ENCODE measurements around the gene LAMC2. TPM values are rescaled to one million over a fixed set of nuclear protein-coding genes. Genes with fewer than 3 reads are reported as not detected.

Gene LAMC2
- total RNA-seq, 1 donor = 3.3 TPM

GRCh38 chr1:183165456-183165855 is 20.6 kb upstream of the LAMC2 start:
- peaks cover 37% of the 10 kb centered on the region for H3K4me1 ChIP-seq (ENCODE audit: insufficient read depth, low read length)
- no peak overlapping the region for H3K4me2 ChIP-seq (ENCODE audit: insufficient read depth, low read length)
- H2AFZ ChIP-seq (ENCODE audit: low read length) = no peak overlapping the region
- no peaks in the 10 kb centered on the region for H3K36me3 ChIP-seq (ENCODE audit: insufficient read depth, low read length)
- no peaks in the 10 kb centered on the region for H3K27me3 ChIP-seq (ENCODE audit: insufficient read depth, low read length)
- H3K27ac ChIP-seq (ENCODE audit: low read depth, low read length) = peak overlapping the region; percentile 19
- no peak overlapping the region for H3K4me3 ChIP-seq (ENCODE audit: insufficient read depth, low read length)
- no peak for TF ChIP-seq CTCF (IDR thresholded peaks at IDR 0.05; ENCODE audit: extremely low read depth, low read depth, low read length)
- no peaks in the 10 kb centered on the region for H3K9me3 ChIP-seq (ENCODE audit: low read depth, low read length)
- H4K20me1 ChIP-seq (ENCODE audit: insufficient read depth, low read length) = no peaks in the 10 kb centered on the region
- H3K79me2 ChIP-seq (ENCODE audit: insufficient read depth, low read length) = no peaks in the 10 kb centered on the region
- peak; percentile 45 for DNase-seq (ENCODE audit: insufficient read length, low spot score, missing footprints)

GRCh38 chr1:183166454-183166853 is 19.6 kb upstream of the LAMC2 start:
- no peak overlapping the region for H3K4me2 ChIP-seq (ENCODE audit: insufficient read depth, low read length)
- peaks cover 34% of the 10 kb centered on the region for H3K4me1 ChIP-seq (ENCODE audit: insufficient read depth, low read length)
- H3K4me3 ChIP-seq (ENCODE audit: insufficient read depth, low read length) = no peak overlapping the region
- no peak for TF ChIP-seq CTCF (IDR thresholded peaks at IDR 0.05; ENCODE audit: extremely low read depth, low read depth, low read length)
- no peaks in the 10 kb centered on the region for H3K9me3 ChIP-seq (ENCODE audit: low read depth, low read length)
- no peaks in the 10 kb centered on the region for H4K20me1 ChIP-seq (ENCODE audit: insufficient read depth, low read length)
- no peak overlapping the region for H3K27ac ChIP-seq (ENCODE audit: low read depth, low read length)
- no peak for DNase-seq (ENCODE audit: insufficient read length, low spot score, missing footprints)
- H3K27me3 ChIP-seq (ENCODE audit: insufficient read depth, low read length) = no peaks in the 10 kb centered on the region
- H2AFZ ChIP-seq (ENCODE audit: low read length) = no peak overlapping the region
- no peaks in the 10 kb centered on the region for H3K36me3 ChIP-seq (ENCODE audit: insufficient read depth, low read length)
- no peaks in the 10 kb centered on the region for H3K79me2 ChIP-seq (ENCODE audit: insufficient read depth, low read length)

GRCh38 chr1:183167676-183168075 is 18.4 kb upstream of the LAMC2 start:
- no peaks in the 10 kb centered on the region for H3K9me3 ChIP-seq (ENCODE audit: low read depth, low read length)
- no peaks in the 10 kb centered on the region for H3K79me2 ChIP-seq (ENCODE audit: insufficient read depth, low read length)
- H3K36me3 ChIP-seq (ENCODE audit: insufficient read depth, low read length) = no peaks in the 10 kb centered on the region
- DNase-seq (ENCODE audit: insufficient read length, low spot score, missing footprints) = no peak
- no peak for TF ChIP-seq CTCF (IDR thresholded peaks at IDR 0.05; ENCODE audit: extremely low read depth, low read depth, low read length)
- peaks cover 30% of the 10 kb centered on the region for H3K4me1 ChIP-seq (ENCODE audit: insufficient read depth, low read length)
- no peak overlapping the region for H3K4me3 ChIP-seq (ENCODE audit: insufficient read depth, low read length)
- H3K27me3 ChIP-seq (ENCODE audit: insufficient read depth, low read length) = no peaks in the 10 kb centered on the region
- H3K27ac ChIP-seq (ENCODE audit: low read depth, low read length) = no peak overlapping the region
- no peak overlapping the region for H3K4me2 ChIP-seq (ENCODE audit: insufficient read depth, low read length)
- H4K20me1 ChIP-seq (ENCODE audit: insufficient read depth, low read length) = no peaks in the 10 kb centered on the region
- no peak overlapping the region for H2AFZ ChIP-seq (ENCODE audit: low read length)

GRCh38 chr1:183168308-183168707 is 17.8 kb upstream of the LAMC2 start:
- H2AFZ ChIP-seq (ENCODE audit: low read length) = peak overlapping the region; percentile 63
- H3K9me3 ChIP-seq (ENCODE audit: low read depth, low read length) = no peaks in the 10 kb centered on the region
- no peaks in the 10 kb centered on the region for H4K20me1 ChIP-seq (ENCODE audit: insufficient read depth, low read length)
- H3K4me1 ChIP-seq (ENCODE audit: insufficient read depth, low read length) = peaks cover 23% of the 10 kb centered on the region
- no peak for DNase-seq (ENCODE audit: insufficient read length, low spot score, missing footprints)
- H3K4me3 ChIP-seq (ENCODE audit: insufficient read depth, low read length) = no peak overlapping the region
- H3K27ac ChIP-seq (ENCODE audit: low read depth, low read length) = no peak overlapping the region
- H3K27me3 ChIP-seq (ENCODE audit: insufficient read depth, low read length) = no peaks in the 10 kb centered on the region
- no peaks in the 10 kb centered on the region for H3K79me2 ChIP-seq (ENCODE audit: insufficient read depth, low read length)
- H3K4me2 ChIP-seq (ENCODE audit: insufficient read depth, low read length) = no peak overlapping the region
- no peak for TF ChIP-seq CTCF (IDR thresholded peaks at IDR 0.05; ENCODE audit: extremely low read depth, low read depth, low read length)
- no peaks in the 10 kb centered on the region for H3K36me3 ChIP-seq (ENCODE audit: insufficient read depth, low read length)

All from osteoblast (primary cell).